PC-9 (cell line): ENCODE measurements around the gene POU6F2. TPM values are rescaled to one million over a fixed set of nuclear protein-coding genes. Genes with fewer than 3 reads are reported as not detected.

Source experiments
- BruUV-seq: library from RNA; stranded (reverse); fragments of 400-500 nt; replicated peaks from 2 replicates; lab custom pipeline; 2021; lab: Mats Ljungman, UMichigan
- CTCF ChIA-PET: fragments of 300-600 bp; sonication (Branson Sonifier 250); formaldehyde crosslinking; loops from one replicate; lab custom pipeline; 2022; ENCODE audit warnings: antibody characterized with exemption; lab: Charles Lee
- POLR2A ChIA-PET: fragments of 300-600 bp; sonication (Branson Sonifier 250); formaldehyde crosslinking; loops from one replicate; lab custom pipeline; 2022; ENCODE audit warnings: antibody characterized with exemption; ENCODE audit not compliant: unreplicated experiment; lab: Charles Lee
- DNase-seq, 2 experiments: peaks; one replicate each; pipeline versions ENCODE4 v3.0.0 to v3.0.0-alpha.2; 2015 to 2022; ENCODE audit warnings: mixed read lengths in 1 of 2
- H2AFZ ChIP-seq: fragments of 200-600 bp; sonication (generic); 2 replicates; pipeline ENCODE4 v1.8.1; 2017; ENCODE audit warnings: antibody characterized with exemption
- H3F3A ChIP-seq: fragments of 200-600 bp; sonication (generic); 2 replicates; pipeline ENCODE4 v1.8.1; 2017; ENCODE audit warnings: antibody characterized with exemption, mild to moderate bottlenecking, low read depth; ENCODE audit not compliant: insufficient read depth
- H3K27ac ChIP-seq: fragments of 200-600 bp; sonication (generic); 2 replicates; pipeline ENCODE4 v1.6.1; 2016; ENCODE audit warnings: mixed run types
- H3K27me3 ChIP-seq: fragments of 200-600 bp; sonication (generic); 2 replicates; pipeline ENCODE4 v1.6.1; 2016; ENCODE audit warnings: low read depth, mixed run types; ENCODE audit not compliant: insufficient read depth
- H3K36me3 ChIP-seq: fragments of 200-600 bp; sonication (generic); 2 replicates; pipeline ENCODE4 v1.6.1; 2016; ENCODE audit warnings: low read depth, mixed run types
- H3K4me1 ChIP-seq: fragments of 200-600 bp; sonication (generic); replicated peaks from 2 replicates; pipeline ENCODE4 v1.6.1; 2016; ENCODE audit warnings: mixed run types; ENCODE audit not compliant: insufficient read depth
- H3K4me2 ChIP-seq: fragments of 200-600 bp; sonication (generic); 2 replicates; pipeline ENCODE4 v1.6.1; 2017; ENCODE audit warnings: mixed run types
- H3K4me3 ChIP-seq: fragments of 200-600 bp; sonication (generic); 2 replicates; pipeline ENCODE4 v1.6.1; 2016; ENCODE audit warnings: mixed run types
- H3K79me2 ChIP-seq: fragments of 200-600 bp; sonication (generic); 2 replicates; pipeline ENCODE4 v1.6.1; 2017; ENCODE audit warnings: low read depth, mixed run types
- H3K9me2 ChIP-seq: fragments of 200-600 bp; sonication (generic); 2 replicates; pipeline ENCODE4 v1.8.1; 2017; ENCODE audit warnings: mild to moderate bottlenecking; ENCODE audit not compliant: insufficient read depth
- H3K9me3 ChIP-seq: fragments of 200-600 bp; sonication (generic); 2 replicates; pipeline ENCODE4 v1.8.1; 2016; ENCODE audit warnings: low read depth; ENCODE audit not compliant: insufficient read depth
- H4K20me1 ChIP-seq: fragments of 200-600 bp; sonication (generic); 2 replicates; pipeline ENCODE4 v1.8.1; 2017; ENCODE audit not compliant: insufficient read depth
- CTCF ChIP-seq: fragments of 200-600 bp; sonication (generic); conservative IDR thresholded peaks from 2 replicates; pipeline ENCODE4 v1.6.1; 2017; ENCODE audit warnings: mixed run types, antibody characterized with exemption, mild to moderate bottlenecking, moderate library complexity
- EZH2 ChIP-seq: fragments of 200-600 bp; sonication (generic); IDR thresholded peaks from 2 replicates; pipeline ENCODE4 v1.8.0; 2017; ENCODE audit warnings: antibody characterized with exemption, low read depth
- intact Hi-C: fragments of 100-400 bp; cut with micrococcal nuclease; formaldehyde crosslinking; loops from one replicate; pipeline ENCODE4 v1.10.0; 2022; ENCODE audit not compliant: unreplicated experiment
- total RNA-seq: library from RNA; stranded (reverse); gene quantifications from 2 replicates; pipeline ENCODE4 v1.2.3, GENCODE V29; 2021

Gene POU6F2
- total RNA-seq, 1 experiment from 2014 or later, result not detected

GRCh38 chr7:38978491-38978890 is 782 bp downstream of the POU6F2 start:
- Histone ChIP-seq H3K27ac (no peak overlapping the region), H3K4me2 (no peak overlapping the region), H3K27me3 (peaks cover 92% of the 10 kb centered on the region), H3K79me2 (no peaks in the 10 kb centered on the region), H3K4me3 (no peak overlapping the region), H4K20me1 (no peaks in the 10 kb centered on the region), H3K9me2 (no peaks in the 10 kb centered on the region), H2AFZ (no peak overlapping the region), H3K9me3 (no peaks in the 10 kb centered on the region), H3F3A (no peaks in the 10 kb centered on the region), H3K36me3 (no peaks in the 10 kb centered on the region), H3K4me1 (no peaks in the 10 kb centered on the region)
- intact Hi-C loops, result no loop called here
- no peak for DNase-seq
- CTCF ChIA-PET, result no interaction called here
- POLR2A ChIA-PET, result no interaction called here
- BruUV-seq, result no TSS peak
- TF ChIP-seq CTCF (no peak), EZH2 (no peak)

- Histone ChIP-seq H3K27me3 (peaks cover 91% of the 10 kb centered on the region), H2AFZ (no peak overlapping the region), H3K36me3 (no peaks in the 10 kb centered on the region), H3K4me2 (no peak overlapping the region), H3K4me3 (no peak overlapping the region), H3K9me3 (no peaks in the 10 kb centered on the region), H3F3A (no peaks in the 10 kb centered on the region), H3K4me1 (no peaks in the 10 kb centered on the region), H3K27ac (no peak overlapping the region), H3K9me2 (0 out of 2 replicates have a peak, but pooled peaks cover 6% of the 10 kb centered on the region), H4K20me1 (no peaks in the 10 kb centered on the region), H3K79me2 (no peaks in the 10 kb centered on the region)
- POLR2A ChIA-PET, result no interaction called here
- TF ChIP-seq EZH2, result no peak
- TF ChIP-seq CTCF, result no peak
- DNase-seq, result no peak
- BruUV-seq, result no TSS peak
- CTCF ChIA-PET, result no interaction called here
- intact Hi-C loops, result no loop called here
Observed at GRCh38 chr7:38992203-38992602, 14.5 kb downstream of the POU6F2 start.

GRCh38 chr7:39001595-39001994 is 23.9 kb downstream of the POU6F2 start:
- Histone ChIP-seq H3K4me1 (no peaks in the 10 kb centered on the region), H4K20me1 (no peaks in the 10 kb centered on the region), H3K27ac (no peak overlapping the region), H3K4me3 (no peak overlapping the region), H3K9me2 (peaks cover 3% of the 10 kb centered on the region; the same call in 1 of the 2 replicates), H3K36me3 (no peaks in the 10 kb centered on the region), H3K27me3 (peaks cover 82% of the 10 kb centered on the region), H3K79me2 (no peaks in the 10 kb centered on the region), H2AFZ (no peak overlapping the region), H3F3A (no peaks in the 10 kb centered on the region), H3K4me2 (no peak overlapping the region), H3K9me3 (no peaks in the 10 kb centered on the region)
- no TSS peak for BruUV-seq
- POLR2A ChIA-PET, result no interaction called here
- DNase-seq, result no peak
- TF ChIP-seq EZH2 (no peak), CTCF (no peak)
- intact Hi-C loops, result no loop called here
- CTCF ChIA-PET, result no interaction called here
